ENCODE results near the gene KCNE4.

The KCNE4 gene

DNA sequence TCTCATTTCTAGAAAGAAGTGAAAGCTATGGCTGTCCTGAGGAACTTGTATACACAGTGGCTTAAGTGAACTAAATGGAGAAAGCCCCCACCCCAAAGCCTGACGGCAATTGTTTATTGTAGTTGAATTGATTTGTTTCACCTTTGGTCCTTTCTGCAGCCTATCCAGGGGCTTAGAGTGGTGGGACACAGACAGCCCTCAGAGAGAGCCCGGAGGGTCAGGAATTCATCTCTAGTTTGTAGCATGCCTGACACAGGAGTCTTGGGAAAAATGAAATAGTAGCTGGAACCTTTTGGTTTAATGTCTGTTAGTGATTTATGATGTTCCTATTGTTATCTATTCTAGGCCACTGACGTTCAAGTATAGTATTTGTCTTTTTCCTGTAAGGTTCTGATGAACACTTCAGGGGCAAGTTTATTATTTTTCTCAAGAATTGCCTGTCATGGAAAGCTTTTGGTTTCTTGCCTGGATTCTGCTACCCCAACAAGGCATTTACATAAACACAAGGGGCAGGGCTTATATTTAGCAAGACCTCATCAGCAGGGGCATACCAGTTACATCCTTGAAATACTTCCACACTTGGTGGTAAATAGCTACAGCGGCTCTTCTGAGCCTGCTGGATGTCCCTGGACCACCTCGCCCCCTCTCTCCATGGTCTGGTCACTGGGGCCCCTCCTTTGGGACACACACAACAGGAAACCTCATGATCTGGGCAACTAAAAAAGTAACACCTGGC is 44.4 kb downstream of the KCNE4 start:
- peaks cover 0 to 3% of the 10 kb centered on the region in 2 donors for H3K27me3 ChIP-seq (ENCODE audit: control insufficient read depth in 1 of 2, insufficient read depth in 2 of 2, low read length in 2 of 2)
- peaks cover 0 to 8% of the 10 kb centered on the region in 2 donors for H3K4me1 ChIP-seq (ENCODE audit: control insufficient read depth in 1 of 2, insufficient read depth in 2 of 2, low read length in 2 of 2)
- no peaks in the 10 kb centered on the region for H3K9me3 ChIP-seq (ENCODE audit: control insufficient read depth in 1 of 2, low read length in 2 of 2)
- no peak overlapping the region for H3K9ac ChIP-seq (ENCODE audit: low read depth in 1 of 2, low read length in 2 of 2)
- H3K36me3 ChIP-seq (ENCODE audit: control insufficient read depth in 1 of 2, insufficient read depth in 2 of 2, low read length in 2 of 2) = no peaks in the 10 kb centered on the region
- no peak overlapping the region for H3K4me3 ChIP-seq (ENCODE audit: low read depth in 1 of 2, low read length in 2 of 2)
- no peak overlapping the region for H3K27ac ChIP-seq (ENCODE audit: low read depth, low read length)

DNA sequence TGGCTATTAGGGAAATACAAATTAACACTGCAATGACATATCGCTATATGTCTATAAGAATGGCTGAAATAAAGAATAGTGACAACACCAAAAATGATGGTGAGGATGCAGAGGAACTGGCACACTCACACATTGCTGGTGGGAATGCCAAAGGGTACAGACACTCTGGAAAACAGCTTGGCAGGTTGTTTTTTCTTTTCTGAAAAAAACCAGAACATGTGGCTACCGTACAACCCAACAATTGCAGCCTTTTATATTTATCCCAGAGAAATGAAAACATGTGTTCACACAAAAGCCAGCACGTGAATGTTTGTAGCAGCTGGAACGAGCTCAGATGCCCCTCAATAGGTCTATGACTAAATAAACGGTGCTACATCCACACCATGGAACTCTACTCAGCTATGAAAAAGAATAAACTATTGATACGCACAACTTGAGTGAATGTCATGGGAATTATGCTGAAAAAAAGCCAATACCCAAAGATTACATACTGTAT is 45.9 kb downstream of the KCNE4 start:
- Histone ChIP-seq H3K9me3 (ENCODE audit: control insufficient read depth in 1 of 2, low read length in 2 of 2) (no peaks in the 10 kb centered on the region), H3K27me3 (ENCODE audit: control insufficient read depth in 1 of 2, insufficient read depth in 2 of 2, low read length in 2 of 2) (peaks cover 0 to 3% of the 10 kb centered on the region in 2 donors), H3K4me3 (ENCODE audit: low read depth in 1 of 2, low read length in 2 of 2) (no peak overlapping the region), H3K4me1 (ENCODE audit: control insufficient read depth in 1 of 2, insufficient read depth in 2 of 2, low read length in 2 of 2) (peaks cover 0 to 8% of the 10 kb centered on the region in 2 donors), H3K36me3 (ENCODE audit: control insufficient read depth in 1 of 2, insufficient read depth in 2 of 2, low read length in 2 of 2) (no peaks in the 10 kb centered on the region), H3K9ac (ENCODE audit: low read depth in 1 of 2, low read length in 2 of 2) (no peak overlapping the region), H3K27ac (ENCODE audit: low read depth, low read length) (no peak overlapping the region)

DNA sequence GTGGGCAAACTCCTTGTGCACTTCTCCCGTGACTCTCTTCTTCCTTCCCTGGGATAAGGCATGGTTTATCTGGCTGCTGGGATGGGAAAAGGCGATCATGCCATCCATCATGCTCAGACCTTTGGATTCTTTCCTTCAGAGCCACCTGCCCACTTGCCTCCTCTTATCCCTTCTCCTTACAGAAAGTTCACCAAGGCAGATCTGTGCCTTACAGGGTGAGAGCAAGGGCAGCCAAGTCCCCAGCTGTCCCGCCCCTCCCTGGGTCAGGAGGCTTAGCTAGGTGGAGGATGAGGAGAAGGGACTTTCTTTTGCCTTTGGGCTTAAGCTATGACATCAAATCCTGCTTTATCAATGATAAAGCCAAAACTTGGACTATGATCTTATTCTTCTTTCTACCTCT is 47.6 kb downstream of the KCNE4 start:
- Histone ChIP-seq H3K27me3 (ENCODE audit: control insufficient read depth in 1 of 2, insufficient read depth in 2 of 2, low read length in 2 of 2) (peaks cover 0 to 3% of the 10 kb centered on the region in 2 donors), H3K9ac (ENCODE audit: low read depth in 1 of 2, low read length in 2 of 2) (no peak overlapping the region), H3K4me1 (ENCODE audit: control insufficient read depth in 1 of 2, insufficient read depth in 2 of 2, low read length in 2 of 2) (peaks cover 0 to 8% of the 10 kb centered on the region in 2 donors), H3K4me3 (ENCODE audit: low read depth in 1 of 2, low read length in 2 of 2) (no peak overlapping the region), H3K27ac (ENCODE audit: low read depth, low read length) (no peak overlapping the region), H3K9me3 (ENCODE audit: control insufficient read depth in 1 of 2, low read length in 2 of 2) (no peaks in the 10 kb centered on the region), H3K36me3 (ENCODE audit: control insufficient read depth in 1 of 2, insufficient read depth in 2 of 2, low read length in 2 of 2) (no peaks in the 10 kb centered on the region)

DNA sequence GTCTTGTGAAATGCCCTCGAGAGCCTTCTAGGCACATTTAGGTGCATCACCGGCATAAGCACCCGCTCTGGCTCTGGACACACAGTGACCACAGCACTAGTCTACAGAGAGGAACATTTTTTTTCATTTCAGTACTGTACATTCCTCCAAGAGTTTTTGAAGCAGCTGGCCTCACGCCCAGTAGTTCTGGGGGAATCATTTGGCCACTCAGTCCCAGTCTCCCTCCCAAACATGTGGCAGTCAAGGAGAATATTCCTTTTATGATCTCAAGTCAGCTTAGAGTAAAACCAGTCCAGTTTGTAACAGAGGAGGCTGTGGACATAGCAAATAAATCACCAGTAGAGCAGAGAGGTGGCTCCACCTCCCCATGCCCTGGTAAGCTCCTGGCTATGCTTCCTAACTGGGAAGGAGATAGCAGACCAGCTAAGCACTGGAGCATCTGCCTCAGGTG is 48.1 kb downstream of the KCNE4 start:
- peaks cover 0 to 8% of the 10 kb centered on the region in 2 donors for H3K4me1 ChIP-seq (ENCODE audit: control insufficient read depth in 1 of 2, insufficient read depth in 2 of 2, low read length in 2 of 2)
- no peak overlapping the region for H3K9ac ChIP-seq (ENCODE audit: low read depth in 1 of 2, low read length in 2 of 2)
- no peaks in the 10 kb centered on the region for H3K9me3 ChIP-seq (ENCODE audit: control insufficient read depth in 1 of 2, low read length in 2 of 2)
- peaks cover 0 to 3% of the 10 kb centered on the region in 2 donors for H3K27me3 ChIP-seq (ENCODE audit: control insufficient read depth in 1 of 2, insufficient read depth in 2 of 2, low read length in 2 of 2)
- no peak overlapping the region for H3K4me3 ChIP-seq (ENCODE audit: low read depth in 1 of 2, low read length in 2 of 2)
- H3K36me3 ChIP-seq (ENCODE audit: control insufficient read depth in 1 of 2, insufficient read depth in 2 of 2, low read length in 2 of 2) = no peaks in the 10 kb centered on the region
- no peak overlapping the region for H3K27ac ChIP-seq (ENCODE audit: low read depth, low read length)

DNA sequence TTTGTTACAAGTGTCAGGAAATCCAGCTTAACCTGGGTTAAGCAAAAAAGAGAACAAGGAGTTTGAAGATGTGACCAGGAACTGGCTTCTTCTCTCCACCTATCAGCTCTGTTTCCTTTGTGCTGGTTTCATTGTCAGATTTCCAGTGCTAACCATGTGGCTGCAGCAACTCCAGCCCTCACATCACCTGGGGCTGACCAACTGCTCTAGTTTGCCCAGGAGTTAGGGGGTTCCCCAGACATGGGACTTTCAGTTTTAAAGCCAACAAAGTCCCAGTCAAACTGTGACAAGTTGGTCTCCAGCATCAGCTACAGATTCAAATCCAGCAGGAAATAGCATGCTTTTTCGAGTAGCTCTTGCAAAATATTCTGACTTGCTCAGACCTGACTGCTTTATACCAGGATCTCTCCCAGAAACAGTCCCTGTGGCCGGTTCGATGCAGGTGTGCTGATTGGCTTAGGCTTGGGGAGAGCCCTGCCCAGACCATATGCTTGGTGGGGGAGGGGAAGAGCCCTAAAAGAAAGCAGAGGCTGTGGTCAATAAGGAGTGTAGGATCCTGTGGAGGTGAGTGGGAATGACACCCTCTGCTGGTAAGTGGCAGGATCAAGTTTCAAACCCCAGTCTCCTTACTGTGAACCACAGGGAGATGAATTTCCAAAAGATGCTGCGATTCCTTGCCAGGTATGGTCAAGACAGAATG is 49.5 kb downstream of the KCNE4 start:
- no peaks in the 10 kb centered on the region for H3K9me3 ChIP-seq (ENCODE audit: control insufficient read depth in 1 of 2, low read length in 2 of 2)
- H3K4me3 ChIP-seq (ENCODE audit: low read depth in 1 of 2, low read length in 2 of 2) = no peak overlapping the region
- H3K27ac ChIP-seq (ENCODE audit: low read depth, low read length) = no peak overlapping the region
- no peak overlapping the region for H3K9ac ChIP-seq (ENCODE audit: low read depth in 1 of 2, low read length in 2 of 2)
- H3K4me1 ChIP-seq (ENCODE audit: control insufficient read depth in 1 of 2, insufficient read depth in 2 of 2, low read length in 2 of 2) = peaks cover 0 to 8% of the 10 kb centered on the region in 2 donors
- no peaks in the 10 kb centered on the region for H3K27me3 ChIP-seq (ENCODE audit: control insufficient read depth in 1 of 2, insufficient read depth in 2 of 2, low read length in 2 of 2)
- H3K36me3 ChIP-seq (ENCODE audit: control insufficient read depth in 1 of 2, insufficient read depth in 2 of 2, low read length in 2 of 2) = no peaks in the 10 kb centered on the region

DNA sequence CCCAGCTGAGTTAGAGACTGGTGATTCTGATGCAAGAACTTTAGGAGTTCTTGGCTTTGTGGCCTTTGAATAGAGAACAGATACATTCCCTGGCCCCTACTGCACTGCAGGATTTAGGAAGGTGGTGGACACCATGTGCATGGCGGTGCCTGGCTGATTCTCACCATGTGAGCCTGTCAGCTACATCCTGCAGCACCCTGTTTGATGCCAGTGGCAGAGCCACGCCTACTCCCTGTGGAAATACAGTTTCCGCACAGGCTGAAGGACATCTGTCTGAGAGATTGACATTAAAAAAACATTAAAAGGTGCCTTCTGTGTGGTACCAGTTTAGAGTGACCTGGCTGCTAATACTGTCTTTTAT is 50.0 kb downstream of the KCNE4 start:
- Histone ChIP-seq H3K9me3 (ENCODE audit: control insufficient read depth in 1 of 2, low read length in 2 of 2) (no peaks in the 10 kb centered on the region), H3K27me3 (ENCODE audit: control insufficient read depth in 1 of 2, insufficient read depth in 2 of 2, low read length in 2 of 2) (no peaks in the 10 kb centered on the region), H3K4me1 (ENCODE audit: control insufficient read depth in 1 of 2, insufficient read depth in 2 of 2, low read length in 2 of 2) (peaks cover 0 to 8% of the 10 kb centered on the region in 2 donors), H3K36me3 (ENCODE audit: control insufficient read depth in 1 of 2, insufficient read depth in 2 of 2, low read length in 2 of 2) (no peaks in the 10 kb centered on the region), H3K9ac (ENCODE audit: low read depth in 1 of 2, low read length in 2 of 2) (no peak overlapping the region), H3K27ac (ENCODE audit: low read depth, low read length) (no peak overlapping the region), H3K4me3 (ENCODE audit: low read depth in 1 of 2, low read length in 2 of 2) (no peak overlapping the region)

DNA sequence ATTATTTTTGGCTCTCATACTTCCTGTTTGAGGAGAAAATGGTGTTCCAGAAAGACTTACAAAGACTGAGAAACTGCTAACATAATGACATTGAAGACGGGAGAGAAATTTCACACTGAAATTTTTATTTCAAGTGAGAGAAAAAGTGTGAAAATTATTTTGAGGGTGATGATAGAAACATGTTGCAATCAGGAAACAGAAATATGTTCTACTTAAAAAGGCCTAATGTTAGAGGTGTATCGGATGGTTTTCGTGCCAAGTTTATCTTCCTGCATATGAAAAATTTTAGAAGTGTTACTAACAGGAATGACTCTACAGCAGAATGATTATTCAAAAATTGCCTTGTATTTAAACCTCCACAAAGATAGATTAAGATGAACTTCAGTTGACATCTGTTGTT is 50.5 kb downstream of the KCNE4 start:
- Histone ChIP-seq H3K9me3 (ENCODE audit: control insufficient read depth in 1 of 2, low read length in 2 of 2) (no peaks in the 10 kb centered on the region), H3K27ac (ENCODE audit: low read depth, low read length) (no peak overlapping the region)

DNA sequence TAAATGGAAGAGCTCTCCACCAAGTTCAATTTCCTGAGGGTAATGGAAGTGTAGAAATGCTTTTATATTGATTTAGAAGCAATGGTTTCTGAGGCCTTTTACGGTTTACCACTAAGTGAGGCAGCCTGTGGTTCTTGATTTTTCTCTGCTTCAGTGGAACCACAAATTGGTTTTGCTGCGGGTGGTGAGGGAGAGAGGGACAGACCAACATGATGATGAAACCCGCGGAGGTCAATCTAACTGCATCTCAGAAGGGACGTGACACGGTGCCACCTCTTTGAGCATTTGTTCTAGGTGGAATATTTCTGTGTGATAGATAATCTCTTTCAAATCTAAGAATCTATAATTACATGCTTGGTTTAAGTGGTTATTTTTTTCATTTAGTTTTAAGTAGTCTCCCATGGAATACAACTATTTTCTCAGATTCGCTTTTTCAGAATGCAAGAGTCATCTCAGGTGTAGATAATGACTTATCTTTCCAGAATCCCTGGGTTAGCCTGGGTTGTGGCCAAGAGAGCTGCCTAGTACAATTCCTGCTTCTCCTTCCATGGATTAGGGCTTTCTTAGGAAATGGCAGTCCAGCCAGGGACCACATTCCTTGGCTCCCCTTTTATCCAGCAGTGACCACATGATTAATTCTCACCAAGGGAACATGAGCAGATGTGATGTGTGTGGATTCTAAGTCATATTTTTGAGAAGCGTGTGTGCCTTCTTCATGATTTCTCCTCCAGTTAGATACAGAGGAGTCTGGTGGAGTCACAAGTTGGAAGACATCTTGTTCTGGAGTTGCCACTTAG is 52.5 kb downstream of the KCNE4 start:
- no peaks in the 10 kb centered on the region for H3K36me3 ChIP-seq (ENCODE audit: control insufficient read depth in 1 of 2, insufficient read depth in 2 of 2, low read length in 2 of 2)
- H3K9me3 ChIP-seq (ENCODE audit: control insufficient read depth in 1 of 2, low read length in 2 of 2) = no peaks in the 10 kb centered on the region
- peaks cover 0 to 6% of the 10 kb centered on the region in 2 donors for H3K4me1 ChIP-seq (ENCODE audit: control insufficient read depth in 1 of 2, insufficient read depth in 2 of 2, low read length in 2 of 2)
- no peaks in the 10 kb centered on the region for H3K27me3 ChIP-seq (ENCODE audit: control insufficient read depth in 1 of 2, insufficient read depth in 2 of 2, low read length in 2 of 2)
- H3K4me3 ChIP-seq (ENCODE audit: low read depth in 1 of 2, low read length in 2 of 2) = no peak overlapping the region
- no peak overlapping the region for H3K27ac ChIP-seq (ENCODE audit: low read depth, low read length)
- no peak overlapping the region for H3K9ac ChIP-seq (ENCODE audit: low read depth in 1 of 2, low read length in 2 of 2)

More for the DNA sequence above, 50.5 kb downstream of the KCNE4 start:
- Histone ChIP-seq H3K4me1 (ENCODE audit: control insufficient read depth in 1 of 2, insufficient read depth in 2 of 2, low read length in 2 of 2) (peaks cover 0 to 8% of the 10 kb centered on the region in 2 donors), H3K4me3 (ENCODE audit: low read depth in 1 of 2, low read length in 2 of 2) (no peak overlapping the region), H3K36me3 (ENCODE audit: control insufficient read depth in 1 of 2, insufficient read depth in 2 of 2, low read length in 2 of 2) (no peaks in the 10 kb centered on the region), H3K9ac (ENCODE audit: low read depth in 1 of 2, low read length in 2 of 2) (no peak overlapping the region), H3K27me3 (ENCODE audit: control insufficient read depth in 1 of 2, insufficient read depth in 2 of 2, low read length in 2 of 2) (no peaks in the 10 kb centered on the region)

All from duodenal mucosa (tissue), 2 donors.